Stimulated activated CD4-positive, alpha-beta T cell treated with anti-CD3 and anti-CD28 coated beads, Interleukin-2, amount 100 ng/mL, for 24 hours (primary cell): ENCODE measurements around the gene SYPL1.
"Not testable (repeated sequence)": the region's sequence is repeated elsewhere in the genome, so short reads cannot be mapped to it uniquely, and the experiment has no call there.

ENCODE experiments used
- DNase-seq, 2 donors: peaks; one replicate each; pipeline ENCODE4 v3.0.0-alpha.2; 2020

The SYPL1 gene

GRCh38 chr7:106112118-106112971 lies at the start of gene SYPL1:
Gene SYPL1, minus strand, starts transcription at chr7:106112312. Its CDS starts 104 bp downstream, at chr7:106112208.
- DNase-seq = peak; percentile 91 to 93

DNA sequence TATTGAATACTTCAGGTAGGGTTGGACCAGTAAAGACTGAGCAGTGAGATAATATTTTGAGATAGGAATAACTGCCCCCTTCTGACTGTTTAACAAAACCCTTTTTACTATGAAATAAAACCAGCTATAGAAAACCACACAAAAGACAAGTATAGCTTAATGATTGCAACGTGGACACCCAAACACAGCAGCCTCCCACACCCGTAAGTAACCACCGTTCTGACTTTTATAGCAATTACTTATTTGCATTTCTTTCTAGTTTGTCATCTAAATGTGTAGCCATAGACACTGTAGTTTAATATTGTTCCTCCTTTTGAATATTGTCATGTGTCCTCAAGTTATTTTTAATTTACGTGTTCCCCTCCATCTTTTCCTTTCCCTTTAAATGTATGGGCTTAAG lies 42.9 kb upstream of the SYPL1 start:
- DNase-seq = no peak

DNA sequence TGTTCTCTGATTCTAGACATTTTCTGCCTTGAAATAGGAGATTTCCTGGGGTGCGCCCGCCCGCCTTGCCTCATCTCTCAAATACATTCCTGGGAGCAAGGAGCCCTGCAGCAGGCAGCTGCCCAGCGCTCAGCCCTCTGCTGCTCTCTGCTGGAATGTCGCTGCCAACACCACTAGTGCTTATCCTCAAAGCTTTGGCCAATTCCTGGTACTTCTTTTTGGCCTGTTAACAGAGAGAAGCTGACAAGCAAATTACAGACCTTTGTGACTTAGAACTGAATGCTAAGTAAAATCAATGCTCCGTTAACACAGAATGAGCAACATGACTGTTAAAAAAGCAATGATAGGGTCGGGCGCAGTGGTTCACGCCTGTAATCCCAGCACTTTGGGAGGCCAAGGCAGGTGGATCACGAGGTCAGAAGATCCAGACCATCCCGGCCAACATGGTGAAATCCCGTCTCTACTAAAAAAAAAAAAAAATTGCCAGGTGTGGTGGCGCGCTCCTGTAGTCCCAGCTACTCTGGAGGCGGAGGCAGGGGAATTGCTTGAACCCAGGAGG lies 41.9 kb upstream of the SYPL1 start:
- peak; percentile 75 to 78 for DNase-seq

GRCh38 chr7:106152313-106152665 lies 40.2 kb upstream of the SYPL1 start:
- no peak for DNase-seq

GRCh38 chr7:106151459-106152312 lies 39.6 kb upstream of the SYPL1 start:
- no peak for DNase-seq

- DNase-seq = no peak
Observed at GRCh38 chr7:106143711-106144337, 31.7 kb upstream of the SYPL1 start.

DNA sequence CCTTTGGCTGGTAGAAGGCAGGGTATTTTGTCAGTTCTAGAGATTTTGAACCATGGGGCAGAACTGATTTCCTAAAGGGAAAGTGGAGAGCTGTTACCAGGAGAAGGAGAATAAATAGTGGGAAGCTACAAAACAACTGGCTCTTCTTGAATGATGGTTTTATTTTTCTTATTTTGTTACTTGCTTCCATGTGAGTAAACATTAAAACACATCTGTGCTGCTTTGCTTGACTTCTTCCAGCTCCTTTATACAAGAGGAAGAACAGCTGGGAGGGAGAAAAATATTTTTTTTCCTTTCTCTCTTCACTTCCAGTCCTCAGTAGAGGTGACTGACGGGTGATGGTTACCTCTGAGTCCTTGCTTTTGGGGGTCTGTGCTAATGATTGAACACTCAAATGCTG lies 30.0 kb upstream of the SYPL1 start:
- DNase-seq = no peak

- no peak for DNase-seq
Observed at GRCh38 chr7:106140406-106141173, 28.5 kb upstream of the SYPL1 start.

DNA sequence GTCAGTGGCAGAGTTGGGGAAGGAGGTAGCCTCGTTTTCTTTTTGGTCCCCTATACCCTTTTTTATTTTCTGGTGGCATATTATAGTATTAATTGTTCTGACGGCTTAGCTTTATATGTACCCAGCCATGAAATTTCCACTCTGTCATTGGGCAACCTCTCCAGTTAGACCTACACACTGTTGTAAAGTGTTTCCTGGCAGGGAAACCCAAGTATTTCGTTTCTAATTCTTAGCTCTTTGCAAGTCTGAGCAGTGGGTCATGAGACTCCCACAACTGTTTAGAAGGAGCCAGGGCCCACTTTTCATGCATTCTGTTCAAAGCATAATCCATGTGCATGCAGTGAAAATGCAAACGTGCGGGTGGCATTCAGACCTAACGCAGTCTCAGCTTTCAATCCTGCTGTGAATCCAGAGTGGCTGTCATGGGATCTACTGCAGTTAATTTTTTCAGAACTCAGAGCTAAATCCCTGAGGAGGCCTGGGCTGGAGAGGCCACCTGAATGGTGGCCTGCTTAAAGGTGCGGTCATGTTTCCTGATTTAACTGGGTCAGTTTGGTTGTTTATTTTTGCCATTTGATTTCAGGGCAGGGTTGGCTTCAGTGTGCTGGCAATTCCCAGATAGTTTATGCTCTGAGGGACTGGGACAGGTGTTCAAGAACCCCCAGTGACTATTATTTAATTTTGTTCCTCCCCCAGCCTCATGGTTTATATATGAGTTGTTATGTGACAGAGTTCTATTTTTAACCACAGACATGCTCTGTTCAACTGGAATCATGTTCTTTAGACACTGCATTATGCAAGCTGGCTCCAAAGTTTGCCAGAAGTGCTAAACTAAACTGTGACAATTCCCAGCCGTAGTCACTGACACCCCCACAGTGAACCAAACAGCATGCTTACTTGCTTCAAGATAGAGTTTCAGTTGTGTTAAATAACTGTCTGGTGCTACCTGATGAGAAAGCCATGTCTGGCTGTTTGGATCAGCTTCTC lies 27.4 kb upstream of the SYPL1 start:
- DNase-seq = no peak

GRCh38 chr7:106138776-106139175 lies 26.7 kb upstream of the SYPL1 start:
- DNase-seq = no peak

DNA sequence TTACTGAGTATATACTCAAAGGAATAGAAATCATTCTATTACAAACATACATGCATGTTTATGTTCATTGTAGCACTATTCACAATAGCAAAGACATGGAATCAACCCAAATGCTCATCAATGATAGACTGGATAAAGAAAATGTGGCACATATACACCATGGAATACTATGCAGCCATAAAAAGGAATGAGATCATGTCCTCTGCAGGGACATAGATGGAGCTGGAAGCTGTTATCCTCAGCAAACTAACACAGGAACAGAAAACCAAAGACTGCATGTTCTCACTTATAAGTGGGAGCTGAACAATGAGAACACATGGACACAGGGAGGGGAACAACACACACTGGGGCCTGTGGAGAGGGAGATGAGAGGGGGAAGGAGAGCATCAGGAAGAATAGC lies 26.1 kb upstream of the SYPL1 start:
- not testable (repeated sequence) for DNase-seq

GRCh38 chr7:106134241-106134640 lies 22.1 kb upstream of the SYPL1 start:
- DNase-seq = no peak

DNA sequence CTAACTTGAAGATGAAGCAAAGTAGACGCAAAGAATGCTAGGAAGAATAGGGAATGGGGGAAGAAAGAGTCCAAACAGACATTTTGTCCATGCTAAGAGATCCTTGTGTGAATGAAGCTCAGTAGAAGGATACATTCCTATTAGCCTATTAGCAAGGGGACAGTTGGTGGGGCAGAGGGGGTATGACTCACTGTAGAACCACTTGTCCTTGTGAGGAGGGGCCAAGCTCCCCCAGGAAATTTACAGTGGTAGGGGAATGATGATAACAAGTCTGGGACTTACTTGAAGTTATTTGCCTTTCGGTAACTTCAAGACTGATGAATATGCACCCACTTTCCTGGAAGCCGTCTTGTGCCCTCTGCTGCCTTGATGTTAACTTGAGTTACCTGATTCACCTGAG lies 17.2 kb upstream of the SYPL1 start:
- no peak for DNase-seq

DNA sequence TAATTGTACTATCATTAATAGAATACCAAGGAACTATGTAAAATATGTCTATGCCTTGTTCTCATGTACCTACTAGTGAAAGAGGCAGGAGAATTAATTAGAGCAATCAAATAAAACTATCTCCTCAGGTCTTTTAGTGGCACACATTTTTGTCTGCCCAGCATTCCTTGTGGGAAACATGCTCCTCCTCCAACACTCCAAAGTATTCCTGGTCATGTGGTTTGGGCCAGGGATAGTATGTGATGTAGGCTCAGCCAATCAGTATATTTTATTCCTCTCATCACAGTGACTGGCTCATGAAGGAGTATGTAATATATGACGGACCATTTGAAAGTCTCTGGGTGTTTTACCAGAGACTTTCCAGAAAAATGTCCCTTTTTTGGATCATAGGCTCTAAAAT lies 16.7 kb upstream of the SYPL1 start:
- DNase-seq = no peak

DNA sequence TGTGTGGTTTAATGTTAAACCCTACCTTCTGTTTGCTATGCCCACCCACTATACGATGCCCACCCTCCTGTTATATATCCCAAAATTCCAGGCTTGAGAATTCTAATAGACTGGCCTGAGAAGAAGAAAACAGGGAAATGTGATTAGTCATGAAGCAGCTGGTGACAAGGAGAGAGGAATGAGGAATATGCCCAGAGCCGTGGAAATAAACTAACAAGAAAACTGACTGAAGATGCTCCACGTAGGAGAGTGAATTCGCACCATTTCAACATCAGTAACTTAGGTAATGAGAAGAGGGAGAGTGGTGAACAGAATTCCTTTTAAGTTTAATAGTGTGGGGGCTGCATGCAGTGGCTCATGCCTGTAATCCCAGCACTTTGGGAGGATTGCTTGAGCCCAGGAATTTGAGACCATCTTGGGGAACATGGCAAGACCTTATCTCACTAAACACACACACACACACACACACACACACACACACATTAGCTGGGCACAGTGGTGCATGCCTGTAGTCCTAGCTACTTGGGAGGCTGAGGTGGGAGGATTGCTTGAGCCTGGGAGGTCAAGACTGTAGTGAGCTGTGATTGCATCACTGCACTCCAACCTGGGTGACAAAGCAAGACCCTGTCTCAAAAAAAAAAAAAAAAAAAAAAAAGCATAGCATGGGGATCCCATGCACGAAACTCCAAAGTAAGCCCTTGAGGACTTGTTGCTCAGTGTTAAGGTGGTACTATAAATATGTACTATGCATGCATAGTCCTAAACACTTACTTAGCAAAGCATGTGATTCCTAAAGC lies 16.1 kb upstream of the SYPL1 start:
- DNase-seq = no peak

GRCh38 chr7:106126170-106126938 lies 14.2 kb upstream of the SYPL1 start:
- peak; percentile 18 to 36 for DNase-seq

- no peak for DNase-seq
Observed at GRCh38 chr7:106125417-106125816, 13.3 kb upstream of the SYPL1 start.

GRCh38 chr7:106124186-106124585 lies 12.1 kb upstream of the SYPL1 start:
- no peak for DNase-seq

DNA sequence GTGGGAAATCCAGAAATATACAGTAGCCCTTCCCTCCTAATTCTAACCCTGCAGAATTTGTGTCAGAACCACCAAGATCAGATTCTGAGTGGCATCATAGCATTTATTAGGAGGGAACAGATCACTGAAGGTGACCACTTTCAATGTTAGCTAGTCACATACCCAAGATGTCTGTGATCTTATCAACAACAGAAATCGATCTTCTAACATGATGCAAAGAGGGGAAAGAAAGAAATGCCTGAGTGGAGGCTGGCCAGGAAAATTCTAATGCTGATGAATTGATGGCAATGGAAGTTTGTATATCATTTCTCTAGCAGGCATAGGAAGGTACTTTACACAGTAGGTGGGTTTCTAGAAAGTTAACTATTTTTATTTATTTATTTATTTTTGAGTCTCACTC lies 10.6 kb upstream of the SYPL1 start:
- DNase-seq = no peak
